ENCODE measurements around the gene ISOC1. TPM values are rescaled to one million over a fixed set of nuclear protein-coding genes. Genes with fewer than 3 reads are reported as not detected.

The ISOC1 gene
- total RNA-seq, 2 donors from 2014 or later = 26.4 to 38.3 TPM

DNA sequence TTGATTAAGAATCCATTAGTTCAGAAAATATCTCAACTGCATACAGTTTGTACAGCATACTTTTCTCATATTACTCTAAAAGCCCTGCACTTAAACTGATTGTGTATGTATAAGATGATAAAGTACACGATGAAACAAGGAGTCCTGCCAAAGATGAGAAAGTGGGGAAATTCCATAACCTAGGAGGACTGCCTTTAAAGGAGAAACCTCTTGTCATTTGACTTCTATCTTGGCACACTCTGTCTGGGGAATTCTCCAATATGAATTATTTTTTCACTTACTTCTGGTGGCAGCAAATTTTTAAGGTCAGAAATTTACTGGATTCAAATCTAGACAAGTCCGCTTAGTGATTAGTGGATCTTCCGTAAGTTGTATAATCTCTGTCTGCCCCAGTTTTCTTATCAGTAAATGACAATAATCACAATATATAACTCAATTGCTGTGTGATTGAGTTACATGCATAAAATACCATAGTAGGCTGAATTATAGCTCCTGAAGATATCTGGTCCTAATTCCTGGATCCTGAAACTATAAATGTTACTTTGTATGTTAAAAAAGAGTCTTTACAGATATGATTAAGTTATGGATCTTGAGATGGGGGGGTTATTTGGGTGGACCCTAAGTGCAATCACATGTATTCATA, 17.0 kb upstream of the ISOC1 start:
- no peak for ATAC-seq
- Mint-ChIP-seq H3K36me3 (no peaks in the 10 kb centered on the region), H3K9me3 (no peaks in the 10 kb centered on the region), H3K27me3 (peaks cover 13 to 44% of the 10 kb centered on the region in 2 donors), H3K4me1 (ENCODE audit: low read depth in 2 of 2) (no peaks in the 10 kb centered on the region), H3K4me3 (no peak overlapping the region), H3K27ac (no peak overlapping the region)
- DNase-seq (ENCODE audit: low spot score) = no peak

DNA sequence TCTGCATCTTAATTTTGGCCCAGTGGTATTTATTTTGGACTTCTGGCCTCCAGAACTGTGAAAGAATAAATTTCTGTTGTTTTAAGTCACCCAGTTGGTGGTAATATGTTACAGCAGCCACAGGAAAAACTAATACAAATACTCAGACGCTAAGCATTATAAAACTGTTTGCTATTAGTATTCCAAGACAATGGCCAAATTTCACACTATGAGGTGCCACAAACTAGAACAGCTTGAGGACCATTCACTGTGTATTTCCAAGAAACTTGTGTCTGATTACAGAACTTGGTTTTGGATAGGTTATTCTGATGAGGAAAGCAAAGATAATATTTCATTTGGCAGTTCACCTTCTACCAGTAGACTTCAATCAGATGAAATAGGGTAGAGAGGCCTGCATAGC, 16.3 kb upstream of the ISOC1 start:
- no peaks in the 10 kb centered on the region for H3K36me3 Mint-ChIP-seq
- no peak overlapping the region for H3K4me3 Mint-ChIP-seq
- H3K27me3 Mint-ChIP-seq = peaks cover 16 to 44% of the 10 kb centered on the region in 2 donors
- no peak overlapping the region for H3K27ac Mint-ChIP-seq
- no peaks in the 10 kb centered on the region for H3K9me3 Mint-ChIP-seq
- DNase-seq (ENCODE audit: low spot score) (no peak), ATAC-seq (no peak)
- H3K4me1 Mint-ChIP-seq (ENCODE audit: low read depth in 2 of 2) = no peaks in the 10 kb centered on the region

DNA sequence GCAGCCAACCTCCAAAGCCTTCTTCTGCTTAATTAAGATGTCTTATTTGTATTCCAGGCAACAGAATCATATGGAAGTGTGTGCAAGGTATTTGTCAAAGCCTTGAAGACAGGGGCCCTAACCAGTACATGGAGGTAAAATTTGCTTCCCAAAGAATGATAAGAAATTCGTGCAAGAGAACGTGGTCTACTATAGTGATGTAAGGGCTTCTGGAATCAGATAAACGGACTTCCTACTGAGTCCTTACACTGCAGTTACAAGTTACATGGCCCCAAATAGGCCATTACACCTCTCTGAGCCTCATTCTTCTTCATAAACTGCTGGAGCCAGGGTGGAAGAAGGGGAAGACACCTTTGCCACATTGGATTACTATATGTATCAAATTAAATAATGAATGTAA, 15.9 kb upstream of the ISOC1 start:
- H3K4me1 Mint-ChIP-seq (ENCODE audit: low read depth in 2 of 2) = no peaks in the 10 kb centered on the region
- H3K4me3 Mint-ChIP-seq = no peak overlapping the region

DNA sequence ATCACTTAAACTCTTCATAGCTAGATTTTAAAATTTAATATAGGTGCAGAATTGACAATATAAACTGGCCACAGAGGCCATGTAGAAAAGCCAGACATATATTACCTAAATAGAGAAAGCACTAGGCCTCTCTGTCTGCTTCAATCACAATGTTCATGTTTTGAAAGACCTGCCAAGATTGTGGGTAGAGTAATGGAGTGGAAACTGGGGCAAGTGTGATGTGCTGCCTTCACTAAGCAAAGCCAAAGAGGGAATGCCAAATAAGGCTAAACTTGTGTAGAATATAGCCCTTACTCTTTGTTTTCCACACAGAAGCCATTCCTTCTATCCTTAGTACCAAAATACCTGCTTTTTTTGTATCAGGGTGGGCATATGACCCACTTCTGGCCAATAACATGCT, 15.1 kb upstream of the ISOC1 start:
- Mint-ChIP-seq H3K36me3 (no peaks in the 10 kb centered on the region), H3K9me3 (no peaks in the 10 kb centered on the region), H3K27ac (no peak overlapping the region), H3K4me3 (no peak overlapping the region), H3K4me1 (ENCODE audit: low read depth in 2 of 2) (no peaks in the 10 kb centered on the region), H3K27me3 (peaks cover 20 to 32% of the 10 kb centered on the region in 2 donors)
- no peak for ATAC-seq
- DNase-seq (ENCODE audit: low spot score) = no peak

More for the DNA sequence above, 15.9 kb upstream of the ISOC1 start:
- ATAC-seq (no peak), DNase-seq (ENCODE audit: low spot score) (no peak)
- no peak overlapping the region for H3K27ac Mint-ChIP-seq
- no peaks in the 10 kb centered on the region for H3K9me3 Mint-ChIP-seq
- no peaks in the 10 kb centered on the region for H3K36me3 Mint-ChIP-seq
- H3K27me3 Mint-ChIP-seq = peaks cover 20 to 39% of the 10 kb centered on the region in 2 donors

DNA sequence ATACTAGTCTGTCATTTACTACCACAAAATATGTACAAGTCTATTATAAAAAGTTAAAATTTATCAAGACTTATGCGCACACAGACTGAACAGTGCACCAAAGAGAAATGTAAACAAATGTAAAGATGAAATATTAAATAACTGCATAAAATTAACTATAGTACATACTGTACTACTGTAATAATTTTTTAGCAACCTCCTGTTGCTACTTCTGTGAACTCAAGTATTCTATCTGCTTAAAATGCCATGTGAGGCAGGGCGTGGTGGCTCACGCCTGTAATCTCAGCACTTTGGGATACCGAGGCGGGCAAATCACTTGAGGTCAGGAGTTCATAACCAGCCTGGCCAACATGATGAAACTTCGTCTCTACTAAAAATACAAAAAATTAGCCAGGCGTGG, 13.8 kb upstream of the ISOC1 start:
- ATAC-seq (no peak), DNase-seq (ENCODE audit: low spot score) (no peak)
- Mint-ChIP-seq H3K4me1 (ENCODE audit: low read depth in 2 of 2) (no peaks in the 10 kb centered on the region), H3K9me3 (no peaks in the 10 kb centered on the region), H3K27me3 (peaks cover 19 to 30% of the 10 kb centered on the region in 2 donors), H3K36me3 (no peaks in the 10 kb centered on the region), H3K27ac (no peak overlapping the region), H3K4me3 (no peak overlapping the region)

DNA sequence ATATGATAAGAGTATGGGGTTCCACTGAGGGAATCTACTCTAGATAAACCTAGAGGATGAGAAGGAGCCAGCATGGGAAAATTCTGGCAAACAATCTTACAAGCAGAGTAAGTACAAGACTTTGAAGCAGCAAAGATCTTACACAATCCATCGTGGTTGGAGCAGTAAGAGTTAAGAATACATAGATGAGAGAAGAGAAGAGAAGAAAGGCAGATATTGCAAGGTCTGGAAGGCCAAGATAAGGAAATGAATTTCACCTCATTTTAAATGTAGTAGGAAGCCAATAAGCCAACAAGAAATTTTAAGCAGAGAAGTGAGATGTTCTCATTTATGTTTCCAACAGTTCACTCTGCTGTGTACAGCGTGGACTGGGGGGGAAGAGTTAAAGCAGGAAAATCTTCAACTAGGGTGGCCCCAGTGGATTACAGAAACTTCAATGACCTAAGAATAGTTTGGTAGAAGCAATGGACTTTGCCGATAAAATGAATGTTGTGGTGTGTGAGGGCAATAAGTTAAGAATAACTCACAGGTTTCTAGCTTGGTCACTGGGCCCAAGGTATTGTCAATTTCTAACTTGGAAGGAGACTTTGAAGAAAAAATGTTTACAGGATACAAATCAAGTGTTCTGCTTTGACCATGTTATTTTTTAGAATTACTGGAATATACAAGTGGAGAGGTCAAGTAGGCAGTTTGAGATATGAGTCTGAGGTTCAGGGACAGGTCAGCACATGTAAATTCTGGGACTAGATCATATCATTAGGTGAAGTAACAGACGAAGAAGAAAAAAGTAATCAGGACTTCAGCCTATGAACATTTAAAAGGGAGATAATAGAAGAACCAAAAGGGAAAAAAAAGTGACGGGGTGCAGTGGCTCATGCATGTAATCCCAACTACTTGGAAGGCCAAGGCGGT, 12.1 kb upstream of the ISOC1 start:
- Mint-ChIP-seq H3K36me3 (no peaks in the 10 kb centered on the region), H3K27me3 (peaks cover 25 to 43% of the 10 kb centered on the region in 2 donors), H3K9me3 (no peaks in the 10 kb centered on the region), H3K4me3 (no peak overlapping the region), H3K27ac (no peak overlapping the region), H3K4me1 (ENCODE audit: low read depth in 2 of 2) (no peaks in the 10 kb centered on the region)
- DNase-seq (ENCODE audit: low spot score) (no peak), ATAC-seq (no peak)

DNA sequence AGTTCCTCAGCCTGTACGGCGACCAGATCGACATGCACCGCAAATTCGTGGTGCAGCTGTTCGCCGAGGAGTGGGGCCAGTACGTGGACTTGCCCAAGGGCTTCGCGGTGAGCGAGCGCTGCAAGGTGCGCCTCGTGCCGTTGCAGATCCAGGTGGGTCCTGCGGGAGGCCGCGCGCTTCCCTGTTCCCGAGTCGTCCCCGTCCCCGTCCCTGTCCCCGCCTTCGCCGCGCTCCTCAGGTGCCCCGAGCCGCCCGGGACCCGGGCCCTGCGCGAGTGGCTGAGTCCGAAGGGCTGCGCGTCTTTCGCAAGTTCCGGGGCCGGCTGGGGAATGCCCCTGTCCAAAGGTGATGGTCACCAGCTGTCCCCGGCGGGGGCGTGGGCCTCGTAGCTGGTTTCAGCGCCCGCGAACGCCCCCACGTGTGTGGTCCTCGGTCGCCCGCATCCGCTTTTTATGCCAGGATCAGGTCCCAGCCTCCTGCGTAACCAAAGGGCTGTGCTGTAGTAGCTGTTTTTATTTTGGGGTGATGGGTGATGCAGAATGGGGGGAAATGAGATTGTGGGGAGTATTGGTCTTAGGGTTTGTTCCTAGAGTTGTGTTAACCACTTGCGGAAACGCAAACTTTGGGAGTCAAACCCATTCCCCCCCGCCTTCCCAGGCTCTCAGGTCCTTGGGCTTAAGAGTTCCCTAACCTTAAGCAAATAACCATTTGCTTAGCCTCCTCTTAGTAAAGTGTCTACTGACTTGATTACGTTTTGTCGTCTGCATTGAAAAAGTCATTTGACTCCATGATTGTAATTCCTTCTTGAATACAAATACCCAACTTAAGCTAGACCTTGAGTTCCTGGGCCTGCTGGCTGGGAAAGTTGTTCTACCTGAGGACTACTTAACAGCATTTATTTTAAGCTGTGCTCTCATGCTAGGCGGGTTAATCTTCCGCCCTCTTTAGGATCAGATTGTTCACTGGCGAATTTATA, 663 bp downstream of the ISOC1 start:
- Mint-ChIP-seq H3K27me3 (peaks cover 7 to 15% of the 10 kb centered on the region in 2 donors), H3K4me3 (peak overlapping the region; percentile 90), H3K27ac (peak overlapping the region; percentile 67 to 81), H3K36me3 (no peaks in the 10 kb centered on the region), H3K9me3 (no peaks in the 10 kb centered on the region), H3K4me1 (ENCODE audit: low read depth in 2 of 2) (peaks cover 20 to 30% of the 10 kb centered on the region in 2 donors)
- DNase-seq (ENCODE audit: low spot score) (peak; percentile 92), ATAC-seq (peak; percentile 69 to 84)

DNA sequence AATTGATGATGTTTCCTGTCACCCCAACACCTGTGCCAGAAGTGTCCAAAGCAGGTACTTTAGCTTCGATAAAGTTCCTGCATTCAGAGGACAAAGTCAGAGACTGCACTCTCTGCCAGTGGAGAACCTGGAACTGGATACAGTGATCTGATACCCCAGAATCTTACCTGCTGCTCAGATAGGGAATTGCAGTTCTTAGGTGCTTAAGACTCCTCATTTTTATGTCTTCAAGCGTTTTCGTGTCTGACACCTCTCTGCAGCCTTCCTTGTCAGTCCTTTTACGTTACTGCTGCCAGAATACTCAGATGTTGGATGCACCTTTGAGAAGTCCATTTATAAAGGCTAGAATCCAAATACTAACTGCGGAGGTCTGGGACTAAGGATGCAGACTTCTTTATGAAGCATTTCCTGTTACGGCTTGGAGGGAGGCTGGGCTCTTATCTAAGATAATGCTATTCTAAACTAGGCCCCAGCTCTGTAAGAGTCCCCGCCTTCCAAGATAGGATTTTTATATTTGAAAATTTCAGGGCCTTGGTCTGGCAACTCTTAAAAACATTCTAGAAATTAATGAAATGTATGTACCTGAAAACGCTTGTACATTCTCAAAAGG, 1.9 kb downstream of the ISOC1 start:
- peaks cover 21 to 31% of the 10 kb centered on the region in 2 donors for H3K4me1 Mint-ChIP-seq (ENCODE audit: low read depth in 2 of 2)
- ATAC-seq (no peak), DNase-seq (ENCODE audit: low spot score) (no peak)
- H3K36me3 Mint-ChIP-seq = no peaks in the 10 kb centered on the region
- no peaks in the 10 kb centered on the region for H3K9me3 Mint-ChIP-seq
- peak overlapping the region; percentile 90 for H3K4me3 Mint-ChIP-seq
- H3K27me3 Mint-ChIP-seq = peaks cover 3 to 10% of the 10 kb centered on the region in 2 donors
- H3K27ac Mint-ChIP-seq = no peak overlapping the region

DNA sequence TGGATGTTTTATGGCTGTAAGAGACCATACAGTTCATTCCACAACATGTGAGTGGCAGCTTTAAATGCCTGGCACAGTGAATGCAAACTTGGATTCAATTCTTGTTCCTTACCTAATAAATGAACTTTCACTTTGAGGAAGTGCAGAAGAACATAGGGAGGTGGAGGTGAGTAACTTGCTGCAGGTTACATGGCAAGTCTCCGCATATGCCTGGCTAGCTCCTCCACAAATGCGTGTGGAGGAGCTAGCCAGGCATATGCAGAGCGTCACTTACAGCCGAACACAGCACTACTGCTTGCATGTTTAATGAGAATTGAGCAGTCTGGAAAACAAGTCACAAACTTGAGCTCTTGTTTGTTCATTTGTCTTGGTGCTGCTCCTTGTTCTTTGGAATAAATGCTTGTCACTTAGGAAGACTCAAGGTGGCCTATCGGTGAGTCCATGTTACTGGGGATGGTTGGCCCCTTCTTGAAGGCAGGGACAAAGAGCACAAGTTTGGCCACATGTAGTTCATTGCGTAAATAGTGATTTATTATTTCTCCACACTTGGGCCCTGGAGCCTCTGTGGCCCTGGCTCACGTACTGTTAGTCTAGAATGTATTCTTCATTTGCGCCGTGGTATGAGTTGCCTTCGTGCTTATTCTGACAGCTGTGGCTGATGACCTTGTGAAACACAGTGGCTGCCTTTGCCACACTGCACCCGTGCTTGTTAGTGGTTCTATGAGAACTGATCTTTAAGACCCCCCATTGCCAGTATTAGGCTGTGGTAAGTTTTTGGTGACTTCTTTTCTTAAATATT, 3.1 kb downstream of the ISOC1 start:
- H3K36me3 Mint-ChIP-seq = no peaks in the 10 kb centered on the region
- H3K27me3 Mint-ChIP-seq = no peaks in the 10 kb centered on the region
- no peak overlapping the region for H3K4me3 Mint-ChIP-seq
- H3K9me3 Mint-ChIP-seq = no peaks in the 10 kb centered on the region
- H3K4me1 Mint-ChIP-seq (ENCODE audit: low read depth in 2 of 2) = peaks cover 27 to 36% of the 10 kb centered on the region in 2 donors
- ATAC-seq (no peak), DNase-seq (ENCODE audit: low spot score) (no peak)
- H3K27ac Mint-ChIP-seq = peak overlapping the region in 1 of 2 donors; percentile 42

DNA sequence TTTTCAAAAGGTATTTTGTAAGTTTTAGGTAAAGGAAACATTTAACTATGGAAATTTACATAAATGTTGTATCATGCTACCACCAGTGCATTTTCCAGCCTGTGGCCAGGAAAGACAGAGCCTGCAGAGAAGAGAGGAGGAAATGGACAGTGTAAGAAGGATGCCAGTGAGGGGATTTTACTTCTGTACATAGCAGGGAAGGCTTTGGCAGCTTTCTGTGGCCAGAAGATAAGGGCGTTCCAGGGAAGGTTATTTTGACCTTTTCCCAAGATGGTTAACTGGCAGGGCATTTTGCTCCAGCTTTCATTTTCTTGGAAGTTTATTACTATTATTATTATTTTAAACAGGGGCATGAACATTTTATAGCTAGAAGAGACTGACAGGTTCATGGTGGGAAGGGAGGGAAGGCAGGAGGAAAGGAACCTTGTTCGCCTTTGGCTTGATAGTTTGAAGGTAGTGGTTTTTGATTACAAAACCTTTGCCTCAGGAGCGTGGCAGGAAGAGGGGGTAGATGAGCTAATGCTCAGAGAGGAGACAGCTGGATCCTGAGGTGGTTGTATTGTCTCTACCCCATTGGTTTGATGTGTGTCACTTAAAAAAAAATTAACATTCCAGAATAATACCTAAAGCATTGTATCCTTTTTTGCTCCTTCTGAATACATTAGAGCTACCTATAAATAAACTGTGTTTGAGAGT, 4.1 kb downstream of the ISOC1 start:
- H3K4me3 Mint-ChIP-seq = no peak overlapping the region
- no peak for ATAC-seq
- H3K27ac Mint-ChIP-seq = peak overlapping the region in 1 of 2 donors; percentile 42
- H3K27me3 Mint-ChIP-seq = no peaks in the 10 kb centered on the region
- peaks cover 27 to 36% of the 10 kb centered on the region in 2 donors for H3K4me1 Mint-ChIP-seq (ENCODE audit: low read depth in 2 of 2)
- no peaks in the 10 kb centered on the region for H3K9me3 Mint-ChIP-seq
- no peaks in the 10 kb centered on the region for H3K36me3 Mint-ChIP-seq
- DNase-seq (ENCODE audit: low spot score) = no peak

DNA sequence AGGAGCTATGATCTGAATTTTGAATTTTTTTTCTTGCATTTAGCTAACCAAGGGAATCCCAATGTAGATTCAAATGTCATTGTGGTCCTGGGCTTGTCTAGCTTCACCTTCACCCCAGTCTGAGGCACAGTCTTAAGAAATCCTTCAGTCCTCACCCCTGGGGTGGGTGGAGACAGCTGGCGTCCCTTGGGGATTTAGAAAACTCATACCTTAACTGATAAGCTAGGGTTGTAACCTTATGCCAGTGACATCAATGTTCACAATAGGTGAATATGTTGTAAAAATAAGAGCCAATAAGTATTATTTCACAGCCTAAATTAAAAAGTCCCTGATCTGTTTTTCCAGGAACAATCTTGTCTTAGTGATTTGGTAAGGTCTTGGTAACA, 4.6 kb downstream of the ISOC1 start:
- Mint-ChIP-seq H3K9me3 (no peaks in the 10 kb centered on the region), H3K27ac (no peak overlapping the region), H3K4me1 (ENCODE audit: low read depth in 2 of 2) (peaks cover 27 to 34% of the 10 kb centered on the region in 2 donors), H3K4me3 (no peak overlapping the region), H3K36me3 (no peaks in the 10 kb centered on the region), H3K27me3 (no peaks in the 10 kb centered on the region)
- no peak for ATAC-seq
- DNase-seq (ENCODE audit: low spot score) = no peak

DNA sequence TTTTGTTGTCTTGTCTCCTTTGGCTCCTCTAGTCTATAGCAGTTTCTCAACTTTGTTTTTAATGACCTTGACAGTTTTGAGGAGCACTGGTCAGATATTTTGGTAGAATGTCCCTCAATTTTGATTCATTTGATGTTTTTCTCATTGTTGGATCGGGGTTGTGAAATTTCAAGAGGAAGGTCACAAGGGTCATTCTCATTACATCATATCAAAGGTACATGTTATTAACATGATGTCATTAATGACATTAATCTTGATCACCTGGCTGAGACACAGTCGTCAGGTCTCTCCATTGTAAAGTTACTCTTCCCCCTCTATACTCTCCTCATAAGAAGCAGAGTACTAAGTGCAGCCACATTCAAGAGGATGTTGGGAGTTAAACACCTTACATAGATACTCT, 7.2 kb downstream of the ISOC1 start:
- ATAC-seq = no peak
- Mint-ChIP-seq H3K36me3 (peaks cover 5% of the 10 kb centered on the region), H3K4me3 (no peak overlapping the region), H3K27ac (peak overlapping the region in 1 of 2 donors; percentile 53), H3K9me3 (no peaks in the 10 kb centered on the region), H3K27me3 (no peaks in the 10 kb centered on the region), H3K4me1 (ENCODE audit: low read depth in 2 of 2) (peaks cover 18 to 24% of the 10 kb centered on the region in 2 donors)
- DNase-seq (ENCODE audit: low spot score) = no peak

Measured in natural killer cell treated with Interleukin-12 subunit alpha and Interleukin-12 subunit beta and Interleukin-15 and Interleukin-18, amount 100 ng/mL, for 72 hours (primary cell).